WTC11 (cell line): Measurements from ENCODE around the gene OGDH. TPM values are rescaled to one million over a fixed set of nuclear protein-coding genes. Genes with fewer than 3 reads are reported as not detected.

Experiments
- ATAC-seq: fragments of 200-7000 bp; cut with Tn5 transposase; 2 replicates; pipeline ENCODE4 v1.10.0; 2021; ENCODE audit warnings: mild to moderate bottlenecking, moderate library complexity
- CTCF ChIA-PET: fragments of 300-600 bp; sonication (Branson Sonifier 250); formaldehyde crosslinking; loops from one replicate; lab custom pipeline; 2021; ENCODE audit warnings: antibody characterized with exemption; lab: Charles Lee
- POLR2A ChIA-PET: fragments of 350-600 bp; sonication (Branson Sonifier 250); formaldehyde crosslinking; loops from one replicate; lab custom pipeline; 2021; ENCODE audit warnings: antibody characterized with exemption; lab: Charles Lee
- DNase-seq: peaks from one replicate; pipeline ENCODE4 v3.0.0; 2021; ENCODE audit warnings: low spot score
- H3K27ac Mint-ChIP-seq: 2 replicates; pipeline ENCODE4 v1.8.0; 2021; ENCODE audit warnings: mixed read lengths
- H3K27me3 Mint-ChIP-seq: 2 replicates; pipeline ENCODE4 v1.8.0; 2021; ENCODE audit warnings: low read depth, mild to moderate bottlenecking, moderate library complexity, mixed read lengths
- H3K36me3 Mint-ChIP-seq: 2 replicates; pipeline ENCODE4 v1.8.0; 2021; ENCODE audit warnings: mixed read lengths
- H3K4me1 Mint-ChIP-seq: 2 replicates; pipeline ENCODE4 v1.8.0; 2022; ENCODE audit warnings: mixed read lengths
- H3K4me3 Mint-ChIP-seq: 2 replicates; pipeline ENCODE4 v1.8.0; 2021; ENCODE audit warnings: mild to moderate bottlenecking, moderate library complexity, mixed read lengths
- H3K9me3 Mint-ChIP-seq: 2 replicates; pipeline ENCODE4 v1.8.0; 2021; ENCODE audit warnings: mixed read lengths
- AR ChIP-seq: fragments of 250-450 bp; sonication (Bioruptor Pico); IDR thresholded peaks from 2 replicates; pipeline ENCODE4 v1.9.0; 2021; ENCODE audit warnings: mild to moderate bottlenecking
- EMX1 ChIP-seq: fragments of 250-450 bp; sonication (Bioruptor Pico); IDR thresholded peaks from 2 replicates; pipeline ENCODE4 v1.8.0; 2021; ENCODE audit warnings: mild to moderate bottlenecking
- ESRRA ChIP-seq: sonication (generic); formaldehyde crosslinking; IDR thresholded peaks from 2 replicates; pipeline ENCODE4 v1.8.1; 2022; ENCODE audit warnings: mild to moderate bottlenecking, missing genetic modification reagents, borderline replicate concordance
- JAZF1 ChIP-seq: fragments of 250-450 bp; sonication (Bioruptor Pico); IDR thresholded peaks from 2 replicates; pipeline ENCODE4 v1.9.0; 2021; ENCODE audit warnings: moderate library complexity, mild to moderate bottlenecking, inconsistent platforms
- NR1H2 ChIP-seq: sonication (generic); formaldehyde crosslinking; IDR thresholded peaks from 2 replicates; pipeline ENCODE4 v1.9.0; 2021; ENCODE audit warnings: mild to moderate bottlenecking, moderate library complexity, missing genetic modification reagents
- SP1 ChIP-seq: sonication (generic); formaldehyde crosslinking; conservative IDR thresholded peaks from 2 replicates; pipeline ENCODE4 v1.8.1; 2022; ENCODE audit warnings: missing genetic modification reagents
- TCF7 ChIP-seq: sonication (generic); formaldehyde crosslinking; IDR thresholded peaks from 2 replicates; pipeline ENCODE4 v1.8.0; 2022; ENCODE audit warnings: mild to moderate bottlenecking, low read depth, missing genetic modification reagents, moderate library complexity
- TEAD4 ChIP-seq: sonication (generic); formaldehyde crosslinking; IDR thresholded peaks from 2 replicates; pipeline ENCODE4 v1.8.0; 2022; ENCODE audit warnings: mild to moderate bottlenecking, missing genetic modification reagents
- ZNF121 ChIP-seq: sonication (generic); formaldehyde crosslinking; IDR thresholded peaks from 2 replicates; pipeline ENCODE4 v1.8.0; 2023; ENCODE audit warnings: missing genetic modification reagents
- ZNF219 ChIP-seq: sonication (generic); formaldehyde crosslinking; IDR thresholded peaks from 2 replicates; pipeline ENCODE4 v1.8.0; 2023; ENCODE audit warnings: missing genetic modification reagents, mild to moderate bottlenecking, borderline replicate concordance
- ZNF317 ChIP-seq: sonication (generic); formaldehyde crosslinking; IDR thresholded peaks from 2 replicates; pipeline ENCODE4 v1.8.1; 2023; ENCODE audit warnings: low read depth, mild to moderate bottlenecking, moderate library complexity, missing genetic modification reagents, borderline replicate concordance
- ZNF532 ChIP-seq: fragments of 250-450 bp; sonication (Bioruptor Pico); IDR thresholded peaks from 2 replicates; pipeline ENCODE4 v1.9.0; 2021; ENCODE audit warnings: mild to moderate bottlenecking, borderline replicate concordance
- ZNF671 ChIP-seq: fragments of 250-450 bp; sonication (Bioruptor Pico); IDR thresholded peaks from 2 replicates; pipeline ENCODE4 v1.8.0; 2021; ENCODE audit warnings: mild to moderate bottlenecking
- total RNA-seq: library from RNA; stranded (reverse); gene quantifications from 3 replicates; pipeline ENCODE4 v1.2.3, GENCODE V29; 2021
- TF ChIP-seq, protein P1 (sequence below): sonication (generic); formaldehyde crosslinking; IDR thresholded peaks from 2 replicates; pipeline ENCODE4 v1.8.1; 2022; ENCODE audit warnings: mild to moderate bottlenecking, missing genetic modification reagents, moderate library complexity, borderline replicate concordance
- TF ChIP-seq, protein P2 (sequence below): sonication (generic); formaldehyde crosslinking; IDR thresholded peaks from 2 replicates; pipeline ENCODE4 v1.8.0; 2023; ENCODE audit warnings: missing genetic modification reagents, mild to moderate bottlenecking, borderline replicate concordance

Gene OGDH
- total RNA-seq, 1 experiment from 2014 or later = 79.6 TPM

DNA sequence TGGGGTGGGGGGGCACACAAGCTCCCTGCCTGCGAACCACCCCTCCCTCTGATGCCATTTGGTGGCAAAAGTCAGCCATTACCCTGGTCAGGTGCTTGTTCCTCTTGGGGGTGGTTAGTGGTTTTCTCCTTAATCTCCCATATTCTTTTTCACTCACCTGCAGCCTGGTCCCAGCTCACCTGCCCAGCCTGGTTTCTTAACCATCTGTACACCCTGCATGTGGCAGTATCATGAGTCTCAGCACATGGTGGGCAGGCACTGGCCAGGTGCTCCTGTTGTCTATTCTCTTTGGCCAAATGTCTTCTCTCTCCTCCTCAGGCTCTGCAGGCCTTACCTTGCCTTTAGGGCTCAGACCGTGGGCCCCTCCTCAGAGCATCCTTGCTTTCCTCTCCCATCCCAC lies 30.5 kb downstream of the OGDH start:
- Mint-ChIP-seq H3K27me3 (no peaks in the 10 kb centered on the region), H3K27ac (0 out of 2 replicates have a peak overlapping the region, but pooled peaks have one; percentile 23), H3K4me1 (peaks cover 53% of the 10 kb centered on the region), H3K36me3 (0 out of 2 replicates have a peak, but pooled peaks cover 3% of the 10 kb centered on the region), H3K4me3 (no peak overlapping the region), H3K9me3 (no peaks in the 10 kb centered on the region)
- ATAC-seq (no peak), DNase-seq (no peak)
- ChIA-PET CTCF (interaction anchor here (0.6 kb wide), 1 partner anchor 100 kb away, joined by 4 read pairs; no protein-coding TSS in a partner anchor), POLR2A (no interaction called here)
- TF ChIP-seq TEAD4 (CRISPR knock-in tag) (no peak), AR (CRISPR knock-in tag) (no peak), SP1 (no peak), ZNF121 (CRISPR knock-in tag) (no peak)

DNA sequence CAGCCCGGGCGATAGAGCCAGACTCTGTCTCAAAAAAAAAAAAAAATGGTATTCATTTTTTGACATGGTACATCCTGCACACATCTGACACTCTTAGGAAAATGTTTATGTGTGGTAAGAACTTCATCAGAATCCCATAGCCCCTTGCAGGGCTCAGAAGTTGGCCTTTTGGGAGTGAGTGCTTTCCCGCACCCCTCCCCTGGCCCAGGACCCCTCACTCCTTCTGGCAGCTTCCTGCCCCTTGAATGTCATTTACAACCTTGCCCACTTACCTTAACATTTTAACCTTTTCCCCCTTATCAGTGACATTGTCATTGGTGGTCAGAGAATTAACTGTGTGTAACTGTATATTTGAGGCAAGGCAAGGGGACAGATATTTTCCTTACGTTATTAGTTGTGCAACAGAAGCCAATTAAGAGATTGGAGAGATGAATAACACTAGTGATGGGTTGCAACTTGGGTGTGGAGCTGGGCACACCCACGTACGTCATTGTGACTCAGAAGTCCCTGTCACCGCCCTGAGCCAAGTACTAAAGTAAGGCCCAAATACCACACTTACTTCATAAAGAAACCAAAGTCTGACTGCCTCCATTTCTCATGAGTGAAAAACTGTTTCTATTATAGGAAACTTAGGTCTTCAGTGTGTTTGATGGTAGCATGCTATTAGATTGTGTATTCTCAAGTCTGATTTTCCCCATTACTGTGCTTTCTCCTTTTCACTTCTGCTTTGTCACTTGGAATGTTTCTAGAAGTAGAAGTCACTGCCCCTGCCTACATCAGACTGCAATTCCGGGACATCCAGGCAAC lies 31.6 kb downstream of the OGDH start:
- ATAC-seq (no peak), DNase-seq (no peak)
- Mint-ChIP-seq H3K27me3 (no peaks in the 10 kb centered on the region), H3K4me1 (peaks cover 51% of the 10 kb centered on the region), H3K36me3 (0 out of 2 replicates have a peak, but pooled peaks cover 3% of the 10 kb centered on the region), H3K4me3 (no peak overlapping the region), H3K9me3 (no peaks in the 10 kb centered on the region), H3K27ac (peak overlapping the region; percentile 91)
- TF ChIP-seq JAZF1 (CRISPR knock-in tag) = no peak
- TF ChIP-seq, protein P1, sequence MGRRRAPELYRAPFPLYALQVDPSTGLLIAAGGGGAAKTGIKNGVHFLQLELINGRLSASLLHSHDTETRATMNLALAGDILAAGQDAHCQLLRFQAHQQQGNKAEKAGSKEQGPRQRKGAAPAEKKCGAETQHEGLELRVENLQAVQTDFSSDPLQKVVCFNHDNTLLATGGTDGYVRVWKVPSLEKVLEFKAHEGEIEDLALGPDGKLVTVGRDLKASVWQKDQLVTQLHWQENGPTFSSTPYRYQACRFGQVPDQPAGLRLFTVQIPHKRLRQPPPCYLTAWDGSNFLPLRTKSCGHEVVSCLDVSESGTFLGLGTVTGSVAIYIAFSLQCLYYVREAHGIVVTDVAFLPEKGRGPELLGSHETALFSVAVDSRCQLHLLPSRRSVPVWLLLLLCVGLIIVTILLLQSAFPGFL = no peak
- no peak for TF ChIP-seq ZNF671 (CRISPR knock-in tag)
- TF ChIP-seq ZNF532 (CRISPR knock-in tag) = no peak
- TF ChIP-seq EMX1 (CRISPR knock-in tag) = no peak
- CTCF ChIA-PET = interaction anchor here (1.4 to 1.7 kb wide), 2 partner anchors 103 to 498 kb away, joined by 3 to 4 read pairs; no protein-coding TSS in a partner anchor
- POLR2A ChIA-PET = interaction anchor here (0.5 kb wide), 1 partner anchor 123 kb away, joined by 3 read pairs; no protein-coding TSS in a partner anchor

DNA sequence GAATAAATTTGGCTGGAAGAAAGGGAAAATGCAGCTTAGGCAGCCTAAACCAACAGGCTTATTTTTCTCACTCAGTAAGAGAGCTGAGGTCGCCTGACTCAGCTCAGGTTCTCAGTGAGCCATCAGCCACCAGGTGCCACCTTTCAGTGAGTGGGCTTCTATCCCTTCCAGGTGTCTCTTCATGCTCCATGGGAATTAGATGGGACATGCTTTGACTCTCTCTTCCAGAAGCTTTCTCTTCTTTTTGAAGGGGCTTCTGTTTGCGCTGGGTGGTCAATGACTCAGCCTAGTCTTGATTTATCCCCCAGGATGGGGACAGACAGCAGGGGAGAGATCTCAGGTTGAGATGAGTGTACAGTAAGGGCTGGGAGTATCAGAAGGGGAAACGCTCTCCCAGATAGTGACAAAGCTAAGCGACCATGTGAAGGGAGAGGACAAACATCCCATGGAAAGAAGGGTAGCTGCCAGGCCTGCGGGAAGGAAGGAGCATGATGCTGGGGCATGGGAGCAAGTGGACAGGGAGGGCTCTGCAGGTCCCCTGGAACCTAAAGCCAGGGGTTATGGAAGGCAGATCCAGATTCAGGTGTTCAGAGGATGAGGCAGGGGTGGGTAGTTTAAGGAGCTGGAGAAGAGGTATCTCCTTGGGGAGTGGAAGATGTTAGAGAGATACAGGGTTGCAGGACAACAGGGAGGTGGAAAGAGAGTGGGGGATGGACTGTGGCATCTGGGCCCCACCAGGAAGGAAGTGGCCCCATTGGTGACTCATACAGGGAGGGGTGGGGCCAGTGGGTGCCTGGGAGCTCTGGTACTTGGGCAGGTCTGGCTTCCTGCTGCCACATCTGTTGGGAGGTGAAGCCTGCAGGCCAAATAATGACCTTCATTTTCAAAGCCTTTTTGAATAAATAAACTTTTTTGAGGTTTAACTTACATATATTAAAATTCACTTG lies 32.5 kb downstream of the OGDH start:
- DNase-seq = peak; percentile 30
- Mint-ChIP-seq H3K4me1 (peaks cover 51% of the 10 kb centered on the region), H3K4me3 (no peak overlapping the region), H3K27ac (peak overlapping the region; percentile 96), H3K9me3 (no peaks in the 10 kb centered on the region)
- no peak for TF ChIP-seq ZNF317
- no peak for TF ChIP-seq NR1H2 (CRISPR knock-in tag)
- TF ChIP-seq TCF7 (CRISPR knock-in tag) = no peak
- TF ChIP-seq, protein P2, sequence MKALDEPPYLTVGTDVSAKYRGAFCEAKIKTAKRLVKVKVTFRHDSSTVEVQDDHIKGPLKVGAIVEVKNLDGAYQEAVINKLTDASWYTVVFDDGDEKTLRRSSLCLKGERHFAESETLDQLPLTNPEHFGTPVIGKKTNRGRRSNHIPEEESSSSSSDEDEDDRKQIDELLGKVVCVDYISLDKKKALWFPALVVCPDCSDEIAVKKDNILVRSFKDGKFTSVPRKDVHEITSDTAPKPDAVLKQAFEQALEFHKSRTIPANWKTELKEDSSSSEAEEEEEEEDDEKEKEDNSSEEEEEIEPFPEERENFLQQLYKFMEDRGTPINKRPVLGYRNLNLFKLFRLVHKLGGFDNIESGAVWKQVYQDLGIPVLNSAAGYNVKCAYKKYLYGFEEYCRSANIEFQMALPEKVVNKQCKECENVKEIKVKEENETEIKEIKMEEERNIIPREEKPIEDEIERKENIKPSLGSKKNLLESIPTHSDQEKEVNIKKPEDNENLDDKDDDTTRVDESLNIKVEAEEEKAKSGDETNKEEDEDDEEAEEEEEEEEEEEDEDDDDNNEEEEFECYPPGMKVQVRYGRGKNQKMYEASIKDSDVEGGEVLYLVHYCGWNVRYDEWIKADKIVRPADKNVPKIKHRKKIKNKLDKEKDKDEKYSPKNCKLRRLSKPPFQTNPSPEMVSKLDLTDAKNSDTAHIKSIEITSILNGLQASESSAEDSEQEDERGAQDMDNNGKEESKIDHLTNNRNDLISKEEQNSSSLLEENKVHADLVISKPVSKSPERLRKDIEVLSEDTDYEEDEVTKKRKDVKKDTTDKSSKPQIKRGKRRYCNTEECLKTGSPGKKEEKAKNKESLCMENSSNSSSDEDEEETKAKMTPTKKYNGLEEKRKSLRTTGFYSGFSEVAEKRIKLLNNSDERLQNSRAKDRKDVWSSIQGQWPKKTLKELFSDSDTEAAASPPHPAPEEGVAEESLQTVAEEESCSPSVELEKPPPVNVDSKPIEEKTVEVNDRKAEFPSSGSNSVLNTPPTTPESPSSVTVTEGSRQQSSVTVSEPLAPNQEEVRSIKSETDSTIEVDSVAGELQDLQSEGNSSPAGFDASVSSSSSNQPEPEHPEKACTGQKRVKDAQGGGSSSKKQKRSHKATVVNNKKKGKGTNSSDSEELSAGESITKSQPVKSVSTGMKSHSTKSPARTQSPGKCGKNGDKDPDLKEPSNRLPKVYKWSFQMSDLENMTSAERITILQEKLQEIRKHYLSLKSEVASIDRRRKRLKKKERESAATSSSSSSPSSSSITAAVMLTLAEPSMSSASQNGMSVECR (CRISPR knock-in tag) = no peak
- no peak for TF ChIP-seq ZNF219 (CRISPR knock-in tag)
- no peak for TF ChIP-seq ESRRA (CRISPR knock-in tag)
- no peak for TF ChIP-seq JAZF1 (CRISPR knock-in tag)
- TF ChIP-seq, all 79 proteins: peak for 0
- ATAC-seq = peak; percentile 71
- H3K27me3 Mint-ChIP-seq = no peaks in the 10 kb centered on the region
- ChIA-PET POLR2A (interaction anchor here (0.5 to 1.5 kb wide), 3 partner anchors 111 to 1092 kb away, joined by 3 to 5 read pairs (median 3); no protein-coding TSS in a partner anchor), CTCF (interaction anchor here (0.8 to 1.7 kb wide), 4 partner anchors 22 to 497 kb away, joined by 3 to 4 read pairs (median 3); no protein-coding TSS in a partner anchor)
- H3K36me3 Mint-ChIP-seq = no peaks in the 10 kb centered on the region
